T-helper 1 cell treated with Interleukin-12 subunit alpha and Interleukin-12 subunit beta and Interleukin-4 antibody, amounts not matched to agents 30 μg/mL and 1 μg/mL, for 36 hours (primary cell): ENCODE measurements around the gene CYP24A1.

Source experiments
- H3K27ac Mint-ChIP-seq: one replicate; pipeline ENCODE4 v1.8.0; 2021; ENCODE audit warnings: mild to moderate bottlenecking, mixed read lengths
- H3K27me3 Mint-ChIP-seq: one replicate; pipeline ENCODE4 v1.8.0; 2021; ENCODE audit warnings: low read depth, mixed read lengths
- H3K36me3 Mint-ChIP-seq: one replicate; pipeline ENCODE4 v1.8.0; 2021; ENCODE audit warnings: low read depth, mixed read lengths
- H3K4me1 Mint-ChIP-seq: one replicate; pipeline ENCODE4 v1.8.0; 2021; ENCODE audit warnings: low read depth, mixed read lengths
- H3K4me3 Mint-ChIP-seq: one replicate; pipeline ENCODE4 v1.8.0; 2021; ENCODE audit warnings: mild to moderate bottlenecking, moderate library complexity, mixed read lengths
- H3K9me3 Mint-ChIP-seq: one replicate; pipeline ENCODE4 v1.8.0; 2021; ENCODE audit warnings: mixed read lengths

The CYP24A1 gene

GRCh38 chr20:54195483-54196472 is 22.0 kb upstream of the CYP24A1 start:
- no peaks in the 10 kb centered on the region for H3K9me3 Mint-ChIP-seq
- peaks cover 4% of the 10 kb centered on the region for H3K4me1 Mint-ChIP-seq
- H3K27me3 Mint-ChIP-seq: peaks cover 12% of the 10 kb centered on the region
- H3K4me3 Mint-ChIP-seq: no peak overlapping the region
- no peaks in the 10 kb centered on the region for H3K36me3 Mint-ChIP-seq
- H3K27ac Mint-ChIP-seq: no peak overlapping the region

- no peak overlapping the region for H3K27ac Mint-ChIP-seq
- H3K27me3 Mint-ChIP-seq: peaks cover 12% of the 10 kb centered on the region
- no peaks in the 10 kb centered on the region for H3K36me3 Mint-ChIP-seq
- H3K4me1 Mint-ChIP-seq: peaks cover 4% of the 10 kb centered on the region
- no peak overlapping the region for H3K4me3 Mint-ChIP-seq
- no peaks in the 10 kb centered on the region for H3K9me3 Mint-ChIP-seq
Measured at GRCh38 chr20:54194724-54195438, 21.1 kb upstream of the CYP24A1 start.

- Mint-ChIP-seq H3K27me3 (peaks cover 17% of the 10 kb centered on the region), H3K9me3 (no peaks in the 10 kb centered on the region), H3K36me3 (no peaks in the 10 kb centered on the region), H3K4me1 (no peaks in the 10 kb centered on the region), H3K4me3 (no peak overlapping the region), H3K27ac (no peak overlapping the region)
Measured at GRCh38 chr20:54193817-54194216, 20.0 kb upstream of the CYP24A1 start.

- Mint-ChIP-seq H3K27ac (no peak overlapping the region), H3K9me3 (no peaks in the 10 kb centered on the region), H3K4me3 (no peak overlapping the region), H3K27me3 (peaks cover 24% of the 10 kb centered on the region), H3K4me1 (no peaks in the 10 kb centered on the region), H3K36me3 (no peaks in the 10 kb centered on the region)
Measured at GRCh38 chr20:54190217-54190616, 16.4 kb upstream of the CYP24A1 start.

GRCh38 chr20:54189630-54190029 is 15.8 kb upstream of the CYP24A1 start:
- peaks cover 29% of the 10 kb centered on the region for H3K27me3 Mint-ChIP-seq

GRCh38 chr20:54188132-54188849 is 14.5 kb upstream of the CYP24A1 start:
- Mint-ChIP-seq H3K36me3 (no peaks in the 10 kb centered on the region), H3K9me3 (no peaks in the 10 kb centered on the region), H3K27me3 (peaks cover 32% of the 10 kb centered on the region), H3K27ac (no peak overlapping the region), H3K4me3 (no peak overlapping the region), H3K4me1 (no peaks in the 10 kb centered on the region)

More at GRCh38 chr20:54189630-54190029, 15.8 kb upstream of the CYP24A1 start:
- H3K9me3 Mint-ChIP-seq: no peaks in the 10 kb centered on the region
- H3K4me1 Mint-ChIP-seq: no peaks in the 10 kb centered on the region
- H3K4me3 Mint-ChIP-seq: no peak overlapping the region
- no peak overlapping the region for H3K27ac Mint-ChIP-seq
- H3K36me3 Mint-ChIP-seq: no peaks in the 10 kb centered on the region

- Mint-ChIP-seq H3K9me3 (no peaks in the 10 kb centered on the region), H3K4me1 (peaks cover 2% of the 10 kb centered on the region), H3K36me3 (no peaks in the 10 kb centered on the region), H3K27me3 (peaks cover 48% of the 10 kb centered on the region), H3K4me3 (no peak overlapping the region), H3K27ac (no peak overlapping the region)
Measured at GRCh38 chr20:54184904-54185626, 11.3 kb upstream of the CYP24A1 start.

GRCh38 chr20:54184071-54184470 is 10.3 kb upstream of the CYP24A1 start:
- H3K4me3 Mint-ChIP-seq: no peak overlapping the region
- no peaks in the 10 kb centered on the region for H3K9me3 Mint-ChIP-seq
- H3K4me1 Mint-ChIP-seq: peaks cover 2% of the 10 kb centered on the region
- H3K27ac Mint-ChIP-seq: no peak overlapping the region
- peaks cover 46% of the 10 kb centered on the region for H3K27me3 Mint-ChIP-seq
- H3K36me3 Mint-ChIP-seq: no peaks in the 10 kb centered on the region

GRCh38 chr20:54180931-54181330 is 7.1 kb upstream of the CYP24A1 start:
- H3K4me1 Mint-ChIP-seq: peaks cover 2% of the 10 kb centered on the region
- H3K36me3 Mint-ChIP-seq: no peaks in the 10 kb centered on the region
- H3K27ac Mint-ChIP-seq: no peak overlapping the region
- no peak overlapping the region for H3K4me3 Mint-ChIP-seq
- H3K9me3 Mint-ChIP-seq: no peaks in the 10 kb centered on the region
- H3K27me3 Mint-ChIP-seq: peaks cover 53% of the 10 kb centered on the region

- Mint-ChIP-seq H3K4me3 (no peak overlapping the region), H3K9me3 (no peaks in the 10 kb centered on the region), H3K4me1 (peaks cover 2% of the 10 kb centered on the region), H3K36me3 (no peaks in the 10 kb centered on the region), H3K27ac (no peak overlapping the region), H3K27me3 (peaks cover 50% of the 10 kb centered on the region)
Measured at GRCh38 chr20:54179946-54180345, 6.2 kb upstream of the CYP24A1 start.

GRCh38 chr20:54178256-54178655 is 4.5 kb upstream of the CYP24A1 start:
- Mint-ChIP-seq H3K9me3 (no peaks in the 10 kb centered on the region), H3K27ac (no peak overlapping the region), H3K27me3 (peaks cover 55% of the 10 kb centered on the region), H3K4me3 (no peak overlapping the region), H3K4me1 (peaks cover 12% of the 10 kb centered on the region), H3K36me3 (no peaks in the 10 kb centered on the region)

- Mint-ChIP-seq H3K27ac (no peak overlapping the region), H3K9me3 (no peaks in the 10 kb centered on the region), H3K4me3 (no peak overlapping the region), H3K27me3 (peaks cover 55% of the 10 kb centered on the region), H3K36me3 (no peaks in the 10 kb centered on the region), H3K4me1 (peaks cover 16% of the 10 kb centered on the region)
Measured at GRCh38 chr20:54177378-54177777, 3.6 kb upstream of the CYP24A1 start.

GRCh38 chr20:54176610-54177009 is 2.8 kb upstream of the CYP24A1 start:
- H3K27me3 Mint-ChIP-seq: peaks cover 61% of the 10 kb centered on the region

More at GRCh38 chr20:54176610-54177009, 2.8 kb upstream of the CYP24A1 start:
- H3K4me1 Mint-ChIP-seq: peaks cover 16% of the 10 kb centered on the region
- H3K9me3 Mint-ChIP-seq: no peaks in the 10 kb centered on the region
- no peaks in the 10 kb centered on the region for H3K36me3 Mint-ChIP-seq
- H3K27ac Mint-ChIP-seq: no peak overlapping the region
- H3K4me3 Mint-ChIP-seq: no peak overlapping the region
